GM19467 (cell line): ENCODE data around the gene SLC30A10.
"Not testable (repeated sequence)": the region's sequence is repeated elsewhere in the genome, so short reads cannot be mapped to it uniquely, and the experiment has no call there.

Source experiments
- ATAC-seq: cut with Tn5 transposase; IDR thresholded peaks from one replicate; pipeline ENCODE4 v1.9.1; 2021; ENCODE audit warnings: mild to moderate bottlenecking, moderate library complexity; ENCODE audit not compliant: unreplicated experiment

SLC30A10 gene

DNA sequence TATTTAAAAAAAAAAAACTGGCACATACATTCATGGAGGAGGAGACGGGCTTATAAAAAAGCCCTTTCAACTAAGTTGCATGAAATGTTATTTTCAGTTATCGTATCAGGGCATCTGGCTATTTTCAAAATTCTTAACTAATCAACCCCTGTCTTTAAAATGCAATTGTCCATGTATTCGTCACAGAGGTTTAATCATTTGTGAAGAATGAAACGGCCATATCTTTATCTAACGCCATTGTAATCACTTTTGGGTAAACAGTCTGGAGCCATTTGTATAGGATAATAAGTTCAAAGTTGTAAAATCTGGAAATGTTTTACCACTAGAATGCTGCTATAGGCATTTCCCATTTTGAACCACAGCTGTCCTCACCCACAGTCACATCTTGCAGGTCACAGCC is 30.4 kb downstream of the SLC30A10 start:
- ATAC-seq: no peak

DNA sequence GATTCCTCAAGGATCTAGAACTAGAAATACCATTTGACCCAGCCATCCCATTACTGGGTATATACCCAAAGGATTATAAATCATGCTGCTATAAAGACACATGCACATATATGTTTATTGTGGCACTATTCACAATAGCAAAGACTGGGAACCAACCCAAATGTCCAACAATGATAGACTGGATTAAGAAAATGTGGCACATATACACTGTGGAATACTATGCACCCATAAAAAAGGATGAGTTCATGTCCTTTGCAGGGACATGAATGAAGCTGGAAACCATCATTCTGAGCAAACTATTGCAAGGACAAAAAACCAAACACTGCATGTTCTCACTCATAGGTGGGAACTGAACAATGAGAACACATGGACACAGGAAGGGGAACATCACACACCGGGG is 36.1 kb downstream of the SLC30A10 start:
- not testable (repeated sequence) for ATAC-seq

DNA sequence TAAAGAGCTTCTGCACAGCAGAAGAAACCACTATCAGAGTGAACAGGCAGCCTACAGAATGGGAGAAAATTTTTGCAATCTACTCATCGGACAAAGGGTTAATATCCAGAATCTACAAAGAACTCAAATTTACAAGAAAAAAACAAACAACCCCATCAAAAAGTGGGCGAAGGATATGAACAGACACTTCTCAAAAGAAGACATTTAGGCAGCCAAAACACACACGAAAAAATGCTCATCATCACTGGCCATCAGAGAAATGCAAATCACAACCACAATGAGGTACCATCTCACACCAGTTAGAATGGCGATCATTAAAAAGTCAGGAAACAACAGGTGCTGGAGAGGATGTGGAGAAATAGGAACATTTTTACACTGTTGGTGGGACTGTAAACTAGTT is 36.5 kb downstream of the SLC30A10 start:
- not testable (repeated sequence) for ATAC-seq

DNA sequence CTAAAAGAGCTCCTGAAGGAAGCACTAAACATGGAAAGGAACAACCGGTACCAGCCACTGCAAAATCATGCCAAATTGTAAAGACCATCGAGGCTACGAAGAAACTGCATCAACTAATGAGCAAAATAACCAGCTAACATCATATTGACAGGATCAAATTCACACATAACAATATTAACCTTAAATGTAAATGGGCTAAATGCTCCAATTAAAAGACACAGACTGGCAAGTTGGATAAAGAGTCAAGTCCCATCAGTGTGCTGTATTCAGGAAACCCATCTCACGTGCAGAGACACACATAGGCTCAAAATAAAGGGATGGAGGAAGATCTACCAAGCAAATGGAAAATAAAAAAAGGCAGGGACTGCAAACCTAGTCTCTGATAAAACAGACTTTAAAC is 39.7 kb downstream of the SLC30A10 start:
- ATAC-seq: not testable (repeated sequence)

DNA sequence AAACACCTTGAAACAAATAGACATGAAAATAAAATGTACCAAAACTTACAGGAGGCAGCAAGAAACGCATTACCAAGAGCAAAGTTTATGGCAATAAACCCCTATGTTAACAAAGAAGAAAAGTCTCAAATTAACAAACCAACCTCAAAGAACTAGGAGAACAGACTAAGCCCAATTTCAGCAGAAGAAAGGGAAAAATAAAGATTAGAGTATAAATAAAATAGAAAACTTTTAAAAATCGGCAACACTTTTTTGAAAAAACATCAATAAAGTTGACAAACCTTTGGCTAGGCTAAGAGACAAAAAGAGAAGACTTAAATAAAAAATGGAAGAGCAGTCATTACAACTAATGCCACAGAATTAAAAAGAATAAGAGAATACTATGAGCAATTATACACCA is 42.7 kb downstream of the SLC30A10 start:
- ATAC-seq: no peak

DNA sequence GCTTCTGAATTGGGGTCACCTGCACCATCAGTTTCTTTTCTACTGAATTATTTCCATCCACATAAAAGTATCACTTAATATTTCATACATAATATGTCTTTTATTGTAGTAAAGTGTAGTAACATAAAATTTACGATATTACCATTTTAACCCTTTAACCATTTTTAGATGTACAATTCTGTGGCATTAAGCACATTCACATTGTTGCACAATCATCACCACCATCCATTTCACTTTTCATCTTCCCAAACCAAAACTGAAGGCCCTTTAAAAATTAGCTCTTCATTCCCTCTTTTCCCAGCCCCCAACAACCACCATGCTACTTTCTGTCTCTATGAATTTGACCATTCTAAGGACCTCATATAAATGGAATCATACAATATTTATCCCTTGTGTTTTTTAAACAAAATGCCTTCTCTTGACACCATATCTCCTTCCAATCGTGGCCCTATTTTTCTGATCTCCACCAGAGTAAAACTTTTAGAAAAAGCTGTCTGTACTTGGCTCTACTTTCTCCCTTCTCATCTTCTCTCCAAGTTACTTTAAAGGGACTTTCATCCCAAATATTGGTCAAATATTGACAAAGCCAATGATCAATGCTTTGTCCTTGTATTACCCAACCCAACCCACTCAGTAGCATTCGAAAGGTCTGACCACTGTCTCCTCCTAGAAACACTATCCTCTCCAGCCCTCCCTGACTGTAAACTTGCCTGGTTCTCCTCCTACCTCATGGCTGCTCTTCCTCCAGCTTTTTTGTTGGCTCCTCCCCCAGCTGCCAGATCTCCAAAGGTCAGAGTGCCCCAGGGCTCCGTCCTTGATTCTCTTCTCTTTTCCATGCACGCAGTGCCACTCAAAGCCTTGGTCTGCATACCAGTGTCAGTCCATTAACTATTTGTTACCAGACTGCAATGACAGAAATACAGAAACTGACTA is 44.7 kb downstream of the SLC30A10 start:
- ATAC-seq: no peak

DNA sequence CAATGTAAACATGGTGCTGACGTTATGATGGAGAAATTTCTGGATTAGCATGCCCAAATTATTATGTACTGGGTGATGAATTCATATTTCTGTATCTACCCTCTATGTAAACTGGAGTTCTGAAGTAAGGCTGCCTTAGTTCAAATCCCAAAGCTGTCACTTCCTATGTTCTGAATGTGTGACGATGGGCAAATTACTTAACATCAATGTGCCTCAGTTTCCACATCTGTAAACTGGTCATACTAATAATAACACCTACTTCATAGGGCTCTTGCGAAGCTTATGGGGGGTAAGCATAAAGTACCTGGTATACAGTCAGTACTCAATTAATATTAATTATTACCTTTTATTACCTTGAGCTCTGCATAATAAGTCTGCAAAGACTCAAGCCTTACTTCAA is 45.6 kb downstream of the SLC30A10 start:
- no peak for ATAC-seq

DNA sequence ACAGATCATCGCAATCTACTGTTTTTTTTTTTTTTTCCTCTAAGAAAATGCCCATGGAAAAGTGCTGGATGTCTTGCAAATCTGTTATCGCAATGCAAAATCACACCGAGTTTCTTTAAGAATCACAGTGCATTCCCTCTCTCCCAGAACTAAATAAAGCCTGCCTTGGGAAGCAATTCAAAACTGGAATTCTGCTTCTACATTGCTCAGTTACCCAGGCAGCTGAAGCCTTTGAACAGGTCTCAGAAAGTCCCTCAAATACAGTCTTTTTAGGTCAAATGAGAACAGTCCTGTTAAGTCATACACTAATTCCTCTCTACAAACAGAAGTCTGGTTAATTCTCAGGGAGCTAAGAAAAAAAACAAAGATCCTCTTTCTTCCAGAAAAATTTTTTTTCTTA is 46.3 kb downstream of the SLC30A10 start:
- ATAC-seq: no peak

DNA sequence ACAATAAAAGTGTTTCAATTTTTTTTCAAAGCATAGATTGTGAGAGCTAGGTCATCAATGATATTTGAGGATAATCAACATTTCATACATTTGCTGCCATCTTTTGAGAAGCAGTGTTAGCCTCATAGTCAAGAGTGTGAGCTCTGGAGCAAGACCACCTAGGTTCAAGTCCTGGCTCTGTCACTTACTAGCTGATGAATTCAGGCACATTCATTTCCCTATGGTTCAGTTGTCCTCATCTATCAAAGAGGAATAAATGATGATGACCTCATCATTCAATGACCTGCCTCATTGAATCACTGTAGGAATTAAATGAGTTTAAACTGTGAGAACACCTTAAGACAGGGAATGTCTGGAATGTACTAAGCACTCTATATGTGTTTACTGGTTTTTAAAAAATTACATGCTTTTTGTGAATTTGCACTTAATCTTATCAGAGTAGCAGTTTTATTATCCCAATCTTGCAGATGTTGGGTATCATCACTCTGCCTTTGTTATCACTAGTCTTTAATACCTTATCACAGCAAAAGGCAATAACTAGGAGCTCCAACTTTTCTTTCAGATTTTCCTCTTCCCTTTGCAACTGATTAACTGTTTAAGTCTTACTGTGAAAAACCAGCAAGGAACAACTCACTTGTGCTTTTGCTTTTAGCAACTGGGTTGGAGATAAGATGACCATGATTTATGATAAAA is 47.4 kb downstream of the SLC30A10 start:
- ATAC-seq: no peak

DNA sequence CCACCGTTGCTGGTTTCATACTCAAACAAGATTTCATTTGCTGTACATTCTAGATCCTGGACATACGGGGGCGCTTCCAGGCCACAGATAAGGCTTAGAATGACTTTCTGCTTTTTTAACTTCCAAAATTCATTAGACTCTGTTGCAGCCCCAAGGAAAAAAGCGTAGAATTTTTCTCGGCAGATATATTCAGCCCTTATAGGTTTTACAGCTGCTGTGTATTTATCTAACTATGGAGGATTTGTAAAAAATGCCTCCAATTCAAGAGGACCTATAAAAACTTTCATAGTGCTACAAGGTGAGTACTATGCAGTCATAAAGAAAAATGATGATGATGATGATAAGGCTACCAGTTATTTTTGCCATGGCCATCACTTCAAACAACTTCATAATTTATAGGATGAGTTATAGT is 51.6 kb downstream of the SLC30A10 start:
- no peak for ATAC-seq

DNA sequence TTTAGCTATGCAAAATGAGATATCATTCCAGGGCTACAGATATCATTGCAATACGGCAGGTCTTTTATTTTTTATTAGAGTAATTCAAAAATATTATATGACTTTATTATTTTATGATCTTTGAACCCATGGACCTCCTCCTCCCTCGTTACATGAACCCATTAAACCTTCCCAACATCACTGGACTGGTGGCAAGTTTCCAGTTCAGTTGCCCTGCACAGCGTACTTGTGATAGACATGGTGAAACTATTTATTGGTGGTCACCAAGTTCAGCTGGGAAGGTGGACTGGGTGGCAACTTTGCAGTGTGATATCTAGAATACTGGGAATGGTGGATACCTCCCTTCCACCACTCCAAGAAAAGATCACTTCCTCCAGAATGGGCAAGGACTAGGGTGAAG is 52.5 kb downstream of the SLC30A10 start:
- ATAC-seq: no peak

DNA sequence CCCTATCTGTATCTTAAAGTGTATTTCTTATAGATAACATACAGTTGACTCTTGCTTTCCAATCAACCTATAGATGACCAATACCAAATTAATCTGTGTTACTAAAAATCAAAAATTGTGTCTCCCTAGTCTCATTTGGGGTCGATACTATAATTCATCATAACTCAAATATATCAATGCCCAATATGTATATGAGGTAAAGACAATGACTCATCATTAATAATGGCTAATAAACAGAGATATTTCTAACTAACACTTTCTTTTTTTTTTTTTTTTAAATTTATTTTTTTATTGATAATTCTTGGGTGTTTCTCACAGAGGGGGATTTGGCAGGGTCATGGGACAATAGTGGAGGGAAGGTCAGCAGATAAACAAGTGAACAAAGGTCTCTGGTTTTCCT is 55.8 kb downstream of the SLC30A10 start:
- ATAC-seq: not testable (repeated sequence)

DNA sequence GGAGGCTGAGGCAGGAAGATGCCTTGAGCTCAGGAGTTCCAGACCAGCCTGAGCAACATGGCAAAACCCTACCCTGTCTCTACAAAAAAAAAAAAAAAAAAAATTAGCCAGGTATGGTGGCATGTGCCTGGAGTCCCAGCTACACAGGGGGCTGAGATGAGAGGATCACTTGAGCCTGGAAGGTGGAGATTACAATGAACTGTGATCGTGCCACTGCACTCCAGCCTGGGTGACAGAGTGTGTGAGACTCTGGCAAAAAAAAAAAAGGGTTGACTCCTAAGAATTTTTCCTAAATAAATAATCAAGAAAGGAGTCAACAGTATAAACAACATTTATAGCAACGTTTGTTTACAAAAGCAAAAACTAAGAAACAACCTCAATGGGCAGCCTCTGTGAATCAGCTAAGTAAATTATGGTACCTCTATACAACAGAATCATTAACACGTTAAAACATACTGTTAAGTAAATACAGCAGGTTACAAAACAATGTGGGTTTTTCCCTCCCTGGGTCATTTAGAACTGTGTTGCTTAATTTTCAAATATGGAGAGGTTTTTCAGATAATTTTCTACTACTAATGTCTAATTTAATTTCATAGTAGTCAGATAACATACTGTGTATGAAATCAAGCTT is 56.8 kb downstream of the SLC30A10 start:
- no peak for ATAC-seq

DNA sequence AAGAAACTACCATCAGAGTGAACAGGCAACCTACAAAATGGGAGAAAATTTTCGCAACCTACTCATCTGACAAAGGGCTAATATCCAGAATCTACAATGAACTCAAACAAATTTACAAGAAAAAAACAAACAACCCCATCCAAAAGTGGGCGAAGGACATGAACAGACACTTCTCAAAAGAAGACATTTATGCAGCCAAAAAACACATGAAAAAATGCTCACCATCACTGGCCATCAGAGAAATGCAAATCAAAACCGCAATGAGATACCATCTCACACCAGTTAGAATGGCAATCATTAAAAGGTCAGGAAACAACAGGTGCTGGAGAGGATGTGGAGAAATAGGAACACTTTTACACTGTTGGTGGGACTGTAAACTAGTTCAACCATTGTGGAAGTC is 59.7 kb downstream of the SLC30A10 start:
- not testable (repeated sequence) for ATAC-seq
